Lower leg skin (tissue), 3 donors: ENCODE data around the gene TMEM242.

Experiments
- POLR2A ChIP-seq, 2 donors: fragments of 450-650 bp; IDR thresholded peaks; one replicate each; pipeline ENCODE4 v1.6.1; 2016 to 2017; ENCODE audit warnings: antibody characterized with exemption in 2 of 2, mild to moderate bottlenecking in 1 of 2, moderate library complexity in 1 of 2
- TF ChIP-seq, protein P1 (sequence below), 3 donors: fragments of 450-650 bp; IDR thresholded peaks; one replicate each; pipeline ENCODE4 v1.5.1; 2016; ENCODE audit warnings: antibody characterized with exemption in 3 of 3, mild to moderate bottlenecking in 3 of 3, moderate library complexity in 2 of 3

DNA sequence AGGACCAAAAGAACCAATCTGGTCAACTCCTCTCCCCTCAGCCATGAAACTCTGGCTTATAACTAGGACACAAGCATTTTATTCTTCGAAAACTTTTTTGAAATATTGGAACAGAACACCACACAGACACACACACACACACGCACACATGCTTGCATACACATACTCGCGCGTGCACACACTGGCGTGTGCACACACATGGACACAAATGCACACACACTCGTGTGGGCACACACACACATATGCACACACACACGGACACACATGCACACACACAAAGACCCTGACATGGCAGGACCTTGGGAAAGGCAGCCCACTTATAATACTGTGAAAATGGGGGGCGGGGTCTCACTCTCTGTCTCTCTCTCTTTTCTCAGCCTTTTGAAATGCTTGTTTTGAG is 63.9 kb downstream of the TMEM242 start:
- no peak for TF ChIP-seq POLR2A (IDR thresholded peaks at IDR 0.05)
- TF ChIP-seq, protein P1, sequence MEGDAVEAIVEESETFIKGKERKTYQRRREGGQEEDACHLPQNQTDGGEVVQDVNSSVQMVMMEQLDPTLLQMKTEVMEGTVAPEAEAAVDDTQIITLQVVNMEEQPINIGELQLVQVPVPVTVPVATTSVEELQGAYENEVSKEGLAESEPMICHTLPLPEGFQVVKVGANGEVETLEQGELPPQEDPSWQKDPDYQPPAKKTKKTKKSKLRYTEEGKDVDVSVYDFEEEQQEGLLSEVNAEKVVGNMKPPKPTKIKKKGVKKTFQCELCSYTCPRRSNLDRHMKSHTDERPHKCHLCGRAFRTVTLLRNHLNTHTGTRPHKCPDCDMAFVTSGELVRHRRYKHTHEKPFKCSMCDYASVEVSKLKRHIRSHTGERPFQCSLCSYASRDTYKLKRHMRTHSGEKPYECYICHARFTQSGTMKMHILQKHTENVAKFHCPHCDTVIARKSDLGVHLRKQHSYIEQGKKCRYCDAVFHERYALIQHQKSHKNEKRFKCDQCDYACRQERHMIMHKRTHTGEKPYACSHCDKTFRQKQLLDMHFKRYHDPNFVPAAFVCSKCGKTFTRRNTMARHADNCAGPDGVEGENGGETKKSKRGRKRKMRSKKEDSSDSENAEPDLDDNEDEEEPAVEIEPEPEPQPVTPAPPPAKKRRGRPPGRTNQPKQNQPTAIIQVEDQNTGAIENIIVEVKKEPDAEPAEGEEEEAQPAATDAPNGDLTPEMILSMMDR (IDR thresholded peaks at IDR 0.05): no peak
